Metanephros (tissue), 2 donors: ENCODE results near the gene OPTN. TPM values are rescaled to one million over a fixed set of nuclear protein-coding genes. Genes with fewer than 3 reads are reported as not detected.

Experiments
- small RNA-seq: library from RNA; depleted of rRNA; stranded (forward); fragments of <200 nt; gene quantifications from one replicate; pipeline ENCODE3, GENCODE V24; 2014; ENCODE audit warnings: low replicate concordance
- total RNA-seq: library from RNA; depleted of rRNA; stranded (reverse); fragments of >200 nt; gene quantifications from one replicate; pipeline ENCODE4 v1.2.3, GENCODE V29; 2014

Gene OPTN
- 34.4 TPM for total RNA-seq

DNA sequence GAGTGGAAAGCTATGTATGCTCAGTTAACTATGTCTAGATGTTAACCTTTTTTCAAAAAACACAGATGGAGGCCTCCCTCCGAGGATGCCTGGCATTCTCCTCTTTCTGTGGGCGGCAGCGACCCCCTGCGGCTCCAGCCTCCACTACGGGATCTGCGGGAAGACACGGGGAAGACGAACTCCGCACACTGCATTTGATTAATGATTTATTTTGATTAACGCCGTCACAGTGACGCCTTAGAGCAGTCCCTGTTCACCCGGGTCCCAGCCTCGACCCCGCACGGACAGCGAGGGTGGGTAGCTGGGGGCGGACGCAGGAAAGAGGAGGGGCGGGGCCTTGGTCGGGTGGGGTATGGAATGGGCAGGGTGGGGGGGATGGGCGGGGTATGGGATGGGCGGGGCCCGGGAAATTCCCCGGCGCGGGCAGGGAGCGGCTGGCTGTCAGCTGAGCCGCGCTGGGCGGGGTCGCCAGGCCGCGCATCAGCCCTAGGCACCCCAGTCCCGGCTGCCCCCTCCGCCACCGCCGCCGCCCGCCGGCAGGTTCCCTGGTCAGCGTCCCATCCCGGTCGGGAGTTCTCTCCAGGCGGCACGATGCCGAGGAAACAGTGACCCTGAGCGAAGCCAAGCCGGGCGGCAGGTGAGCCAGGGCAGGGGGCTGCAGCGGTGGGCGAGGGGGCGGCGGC is at the start of gene OPTN:
OPTN (plus strand) TSS at position 498 of the 683 bp plus-strand sequence. CDS start 8,960 bp downstream, outside the sequence.

DNA sequence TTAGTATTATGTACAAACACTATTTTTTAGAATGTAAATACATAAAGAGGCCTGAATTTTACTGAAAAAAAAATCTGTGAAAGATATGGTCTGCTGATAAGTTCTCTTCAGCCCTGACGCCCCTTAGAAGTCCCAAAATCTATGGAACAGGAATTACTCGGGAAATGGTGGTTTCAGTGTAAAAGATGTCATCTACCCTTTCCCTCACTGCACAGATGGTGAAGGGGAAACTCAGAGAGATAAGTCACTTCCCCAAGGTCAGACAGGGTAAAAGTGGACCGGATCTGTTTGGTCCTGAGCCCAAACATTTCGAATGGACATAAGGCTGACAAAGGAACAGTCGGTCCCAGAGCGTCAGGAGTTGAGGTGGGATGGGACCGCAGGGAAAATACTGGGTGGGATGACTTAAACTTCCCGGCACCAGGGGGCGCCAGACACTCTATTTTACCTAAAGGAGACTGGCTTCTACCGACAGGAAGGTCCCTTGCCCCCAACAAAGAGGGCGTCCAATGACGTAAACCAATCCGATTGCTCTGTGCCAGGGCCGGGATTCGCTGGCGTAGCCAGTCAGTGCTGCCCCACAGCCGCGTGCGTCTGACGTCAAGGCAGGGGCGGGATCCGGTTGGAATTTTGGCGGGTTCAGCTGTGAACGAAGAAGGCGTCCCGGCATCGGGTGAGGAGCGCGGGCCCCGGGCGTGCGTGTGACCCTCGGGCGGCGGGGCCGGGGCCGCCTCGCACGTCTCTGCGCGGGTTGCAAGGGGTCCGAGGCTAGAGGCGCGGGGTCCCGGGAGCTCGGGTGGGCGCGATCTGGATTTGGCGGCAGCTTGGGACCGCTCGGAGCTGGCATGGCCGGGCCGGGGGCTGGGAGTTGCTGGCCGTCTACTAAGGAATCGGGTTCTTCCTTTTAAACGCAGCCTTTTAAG is 61.2 kb downstream of the OPTN start, which contains the start of gene MCM10:
MCM10 (plus strand) TSS at position 625 of the 923 bp plus-strand sequence. CDS start 2,645 bp downstream, outside the sequence.

Small RNA genes within 50 kb of the gene (small RNA-seq; reads per million reads assigned to genes)
- not detected for gene SNRPGP5

Other genes starting within 250 kb of the OPTN start
- gene CCDC3, start 98.5 kb upstream of the OPTN start, total RNA-seq: 9.2 TPM
- gene MCM10, start 61.4 kb downstream of the OPTN start, total RNA-seq: 4.8 TPM
- gene UCMA, start 134.2 kb downstream of the OPTN start, total RNA-seq: not detected
- 30.4 TPM for gene PHYH, start 199.9 kb downstream of the OPTN start, total RNA-seq
- gene SEPHS1, start 248.1 kb downstream of the OPTN start, total RNA-seq: 70.1 TPM